ENCODE data around the gene DBET.
"Not testable (repeated sequence)": the region's sequence is repeated elsewhere in the genome, so short reads cannot be mapped to it uniquely, and the experiment has no call there.

DBET gene

GRCh38 chr4:190049378-190050239 is 14.7 kb upstream of the DBET start:
- not testable (repeated sequence) for DNase-seq

- not testable (repeated sequence) for DNase-seq
These were observed 5.3 kb upstream of the DBET start for GRCh38 chr4:190058997-190059396.

- DNase-seq: not testable (repeated sequence)
These were observed 503 bp downstream of the DBET start for GRCh38 chr4:190064805-190065204.

DNA sequence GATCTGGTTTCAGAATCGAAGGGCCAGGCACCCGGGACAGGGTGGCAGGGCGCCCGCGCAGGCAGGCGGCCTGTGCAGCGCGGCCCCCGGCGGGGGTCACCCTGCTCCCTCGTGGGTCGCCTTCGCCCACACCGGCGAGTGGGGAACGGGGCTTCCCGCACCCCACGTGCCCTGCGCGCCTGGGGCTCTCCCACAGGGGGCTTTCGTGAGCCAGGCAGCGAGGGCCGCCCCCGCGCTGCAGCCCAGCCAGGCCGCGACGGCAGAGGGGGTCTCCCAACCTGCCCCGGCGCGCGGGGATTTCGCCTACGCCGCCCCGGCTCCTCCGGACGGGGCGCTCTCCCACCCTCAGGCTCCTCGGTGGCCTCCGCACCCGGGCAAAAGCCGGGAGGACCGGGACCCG is 4.0 kb downstream of the DBET start:
- DNase-seq: not testable (repeated sequence)

DNA sequence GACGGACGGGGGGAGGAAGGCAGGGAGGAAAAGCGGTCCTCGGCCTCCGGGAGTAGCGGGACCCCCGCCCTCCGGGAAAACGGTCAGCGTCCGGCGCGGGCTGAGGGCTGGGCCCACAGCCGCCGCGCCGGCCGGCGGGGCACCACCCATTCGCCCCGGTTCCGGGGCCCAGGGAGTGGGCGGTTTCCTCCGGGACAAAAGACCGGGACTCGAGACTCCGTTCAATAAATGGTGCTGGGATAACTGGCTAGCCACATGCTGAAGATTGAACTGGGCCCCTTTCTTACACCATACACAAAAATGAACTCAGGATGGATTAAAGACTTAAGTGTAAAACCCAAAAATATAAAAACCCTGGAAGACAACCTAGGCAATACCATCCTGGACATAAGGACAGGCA is 28.8 kb downstream of the DBET start:
- DNase-seq: not testable (repeated sequence)

DNA sequence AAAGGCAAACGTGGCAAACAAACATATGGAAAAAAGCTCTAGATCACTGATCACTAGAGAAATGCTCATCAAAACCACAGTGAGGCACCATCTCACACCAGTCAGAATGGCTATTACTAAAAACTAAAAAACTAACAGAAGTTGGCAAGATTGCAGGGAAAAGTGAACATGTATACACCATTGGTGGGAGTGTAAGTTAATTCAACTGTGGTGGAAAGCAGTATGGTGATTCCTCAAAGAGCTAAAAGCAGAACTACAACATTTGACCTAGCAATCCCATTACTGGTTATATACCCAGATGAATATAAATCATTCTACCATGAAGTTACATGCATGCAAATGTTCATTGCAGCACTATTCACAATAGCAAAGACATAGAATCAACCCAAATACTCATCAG is 29.7 kb downstream of the DBET start:
- DNase-seq: not testable (repeated sequence)

- not testable (repeated sequence) for DNase-seq
These were observed 31.0 kb downstream of the DBET start for GRCh38 chr4:190095335-190095734.

- not testable (repeated sequence) for DNase-seq
These were observed 35.3 kb downstream of the DBET start for GRCh38 chr4:190099605-190100004.

GRCh38 chr4:190101525-190101924 is 37.2 kb downstream of the DBET start:
- DNase-seq: not testable (repeated sequence)

DNA sequence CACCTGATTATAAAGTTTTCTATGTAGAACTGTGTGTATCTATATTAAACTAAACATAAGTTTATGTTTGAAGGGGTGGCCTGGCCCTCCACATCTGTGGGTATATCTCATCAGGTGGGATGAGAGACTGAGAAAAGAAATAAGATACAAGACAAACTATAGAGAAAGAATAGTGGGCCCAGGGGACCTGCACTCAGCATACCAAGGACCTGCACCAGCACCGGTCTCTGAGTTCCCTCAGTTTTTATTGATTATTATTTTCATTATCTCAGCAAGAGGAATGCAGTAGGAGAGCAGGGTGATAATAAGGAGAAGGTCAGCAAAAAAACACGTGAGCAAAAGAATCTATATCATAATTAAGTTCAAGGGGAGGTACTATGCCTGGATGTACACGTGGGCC is 41.9 kb downstream of the DBET start:
- not testable (repeated sequence) for DNase-seq

- DNase-seq: not testable (repeated sequence)
These were observed 42.5 kb downstream of the DBET start for GRCh38 chr4:190106611-190107480.

DNA sequence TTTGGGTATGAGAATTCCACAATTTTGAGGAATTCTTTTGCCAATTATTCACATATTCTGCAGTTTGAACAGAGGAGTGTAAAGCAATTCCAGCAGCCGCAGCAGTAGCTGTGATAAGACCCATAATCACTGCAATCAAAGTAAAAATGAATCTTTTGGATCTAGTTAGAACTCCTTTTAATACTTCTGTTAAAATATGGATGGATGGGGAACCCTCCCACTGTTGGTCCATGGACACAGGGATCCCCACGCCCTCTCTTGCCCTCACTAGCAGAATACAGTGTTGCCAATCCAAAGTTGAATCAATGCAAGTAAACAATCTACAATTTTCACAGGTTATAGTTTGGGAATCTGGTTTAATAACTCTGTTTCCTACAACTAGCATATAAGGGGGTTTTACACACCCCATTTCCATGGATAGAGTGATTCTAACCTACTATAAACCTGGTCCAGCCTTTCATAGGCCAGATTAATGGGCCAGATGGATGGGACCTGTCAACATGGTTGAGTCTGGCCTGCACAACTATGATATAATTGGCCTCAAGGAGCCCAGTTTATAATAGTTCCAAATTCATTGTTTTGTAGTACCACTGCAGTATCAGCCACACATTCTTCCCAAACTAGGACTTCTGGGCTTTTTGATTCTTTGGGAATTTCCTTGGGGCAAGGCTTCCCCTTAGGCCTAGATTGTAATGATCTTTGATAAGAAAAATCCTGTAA is 43.6 kb downstream of the DBET start:
- not testable (repeated sequence) for DNase-seq

DNA sequence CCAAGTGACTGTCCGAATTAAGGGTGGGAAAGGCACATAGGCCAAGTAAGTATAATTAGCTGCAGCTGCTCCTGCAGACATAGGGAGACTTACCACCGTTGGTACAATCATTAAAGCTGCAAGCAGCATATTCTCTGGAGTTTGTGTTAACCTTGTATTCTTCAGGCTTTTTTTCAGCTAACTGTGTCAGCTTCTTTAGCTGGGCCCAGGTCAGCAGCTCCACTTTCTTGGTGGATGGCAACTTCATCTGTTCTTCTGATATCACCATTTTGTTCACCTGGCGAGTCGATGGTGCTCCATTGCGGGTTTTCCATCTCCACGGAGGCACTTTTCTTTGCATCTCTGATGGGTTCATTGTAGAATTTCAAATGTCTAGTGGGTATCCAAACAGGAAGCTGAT is 44.5 kb downstream of the DBET start:
- DNase-seq: not testable (repeated sequence)

DNA sequence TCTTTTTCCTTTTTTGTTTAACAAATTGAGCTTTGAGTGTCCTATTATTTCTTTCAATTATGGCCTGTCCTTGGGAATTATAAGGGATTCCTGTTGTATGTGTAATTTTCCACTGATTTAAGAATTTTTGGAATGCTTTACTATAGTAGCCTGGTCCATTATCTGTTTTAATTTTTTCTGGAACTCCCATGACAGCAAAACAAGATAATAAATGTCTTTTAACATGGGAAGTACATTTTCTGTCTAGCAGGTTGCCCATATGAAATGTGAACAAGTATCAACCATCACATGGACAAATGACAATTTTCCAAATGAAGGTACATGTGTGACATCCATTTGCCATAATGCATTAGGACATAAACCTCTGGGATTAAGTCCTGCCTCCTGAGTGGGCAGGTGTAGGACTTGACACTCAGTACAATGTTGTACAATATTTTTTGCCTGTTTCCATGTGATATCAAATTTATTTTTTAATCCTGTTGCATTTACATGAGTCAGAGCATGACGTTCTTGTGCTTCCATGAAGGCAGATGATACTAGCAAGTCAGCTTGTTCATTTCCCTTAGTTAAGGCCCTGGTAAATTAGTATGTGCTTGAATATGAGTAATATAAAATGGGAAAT is 45.2 kb downstream of the DBET start:
- not testable (repeated sequence) for DNase-seq

DNA sequence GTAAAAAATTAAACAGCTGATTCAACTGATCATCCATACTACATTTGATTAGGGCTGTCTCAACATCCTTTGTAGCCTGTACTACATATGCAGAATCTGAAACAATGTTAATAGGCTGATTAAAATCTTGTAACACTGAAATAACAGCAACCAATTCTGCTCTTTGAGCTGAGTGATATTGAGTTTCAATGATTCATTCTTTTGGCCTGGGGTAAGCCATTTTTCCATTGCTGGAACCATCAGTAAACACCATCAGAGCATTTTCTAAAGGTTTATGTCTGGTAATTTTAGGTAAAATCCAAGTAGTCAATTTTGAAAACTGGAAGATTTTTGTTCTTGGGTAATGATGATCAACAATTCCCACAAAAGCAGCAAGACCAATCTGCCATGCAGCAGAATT is 45.7 kb downstream of the DBET start:
- DNase-seq: not testable (repeated sequence)

DNA sequence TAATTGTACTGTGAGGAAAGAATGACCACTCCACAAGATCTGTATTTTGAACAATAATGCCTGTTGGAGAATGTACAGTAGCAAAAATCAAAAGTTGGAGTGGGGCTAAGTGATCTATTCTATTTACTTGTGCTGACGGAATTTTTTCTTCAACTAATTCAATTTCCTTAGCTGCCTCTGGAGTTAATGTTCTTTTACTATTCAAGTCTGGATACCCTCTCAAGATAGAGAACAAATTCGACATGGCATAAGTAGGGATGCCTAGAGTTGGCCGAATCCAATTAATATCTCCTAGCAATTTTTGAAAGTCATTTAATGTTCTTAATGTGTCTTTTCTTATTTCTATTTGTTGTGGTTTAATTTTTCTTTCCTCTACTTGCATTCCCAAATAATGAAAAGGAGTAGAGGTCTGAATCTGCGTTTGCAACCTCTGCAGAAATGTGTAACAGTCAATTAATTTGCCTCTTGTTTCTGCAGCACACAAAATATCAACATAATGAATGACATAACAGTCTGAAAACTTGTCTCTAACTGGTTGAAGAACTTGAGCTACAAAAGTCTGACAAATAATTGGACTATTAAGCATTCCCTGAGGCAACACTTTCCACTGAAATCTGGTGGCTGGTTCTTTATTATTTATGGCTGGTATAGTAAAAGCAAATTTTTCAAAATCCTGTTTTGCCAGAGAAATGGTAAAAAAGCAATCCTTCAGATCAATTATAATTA is 46.4 kb downstream of the DBET start:
- DNase-seq: not testable (repeated sequence)

DNA sequence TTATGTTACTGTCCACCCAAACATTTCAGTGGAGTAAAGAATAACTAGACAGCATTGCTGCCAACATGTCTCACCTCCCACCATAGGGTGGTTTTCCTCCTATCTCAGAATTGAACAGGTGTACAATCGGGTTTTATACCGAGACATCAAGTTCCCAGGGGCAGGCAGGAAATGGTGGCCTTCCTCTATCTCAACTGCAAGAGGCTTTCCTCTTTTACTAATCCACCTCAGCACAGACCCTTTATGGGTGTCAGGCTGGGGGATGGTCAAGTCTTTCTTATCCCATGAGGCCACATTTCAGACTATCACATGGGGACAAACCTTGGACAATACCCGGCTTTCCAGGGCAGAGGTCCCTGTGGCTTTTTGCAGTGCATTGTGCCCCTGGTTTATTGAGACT is 48.6 kb downstream of the DBET start:
- not testable (repeated sequence) for DNase-seq

GRCh38 chr4:190114991-190115390 is 50.7 kb downstream of the DBET start:
- not testable (repeated sequence) for DNase-seq

All from CD4-positive, alpha-beta T cell treated with Interleukin-21 for 1 hour (primary cell).